Esophagus muscularis mucosa (tissue), 4 donors: ENCODE data around the gene CXCL12. TPM values are rescaled to one million over a fixed set of nuclear protein-coding genes. Genes with fewer than 3 reads are reported as not detected.

Experiments
- DNase-seq: peaks from one replicate; pipeline ENCODE4 v3.0.0-alpha.2; 2017; ENCODE audit errors: extremely low spot score
- H3K27ac ChIP-seq, 4 donors: fragments of 200-600 bp; sonication (generic); replicated peaks in 1 of 4; 1 replicate in 3 of 4; 2 replicates in 1 of 4; pipeline ENCODE4 v1.5.1; 2016 to 2019; ENCODE audit warnings: mild to moderate bottlenecking in 1 of 4
- H3K27me3 ChIP-seq, 4 donors: fragments of 200-600 bp; sonication (generic); one replicate each; pipeline versions ENCODE4 v1.5.1 to v1.6.0; 2016 to 2019
- H3K36me3 ChIP-seq, 4 donors: fragments of 200-600 bp; sonication (generic); one replicate each; pipeline ENCODE4 v1.5.1; 2016 to 2019
- H3K4me1 ChIP-seq, 4 donors: fragments of 200-600 bp; sonication (generic); one replicate each; pipeline ENCODE4 v1.5.1; 2016 to 2019
- H3K4me3 ChIP-seq, 4 donors: fragments of 200-600 bp; sonication (generic); 1 replicate in 2 of 4; 2 replicates in 2 of 4; pipeline ENCODE4 v1.5.1; 2016 to 2019; ENCODE audit warnings: mild to moderate bottlenecking in 4 of 4, moderate library complexity in 1 of 4
- H3K9me3 ChIP-seq, 4 donors: fragments of 200-600 bp; sonication (generic); 1 replicate in 3 of 4; 2 replicates in 1 of 4; pipeline ENCODE4 v1.5.1; 2016 to 2019
- EP300 ChIP-seq: sonication (generic); formaldehyde crosslinking; IDR thresholded peaks from one replicate; pipeline ENCODE4 v1.6.1; 2017; ENCODE audit warnings: antibody characterized with exemption
- POLR2A ChIP-seq: fragments of 450-650 bp; IDR thresholded peaks from one replicate; pipeline ENCODE4 v1.6.1; 2017; ENCODE audit warnings: antibody characterized with exemption, moderate library complexity, mild to moderate bottlenecking, low read depth
- POLR2AphosphoS5 ChIP-seq, 2 donors: sonication (generic); formaldehyde crosslinking; IDR thresholded peaks; one replicate each; pipeline ENCODE4 v1.6.1; 2017; ENCODE audit warnings: antibody characterized with exemption in 2 of 2
- WGBS: methylation state at CpG from one replicate; pipeline ENCODE4 v1.1.5; 2018; 5-methylcytosine and 5-hydroxymethylcytosine counted together
- intact Hi-C: fragments of 100-400 bp; cut with DNase I; formaldehyde crosslinking; loops from one replicate; pipeline ENCODE4 v1.15.1; 2023
- total RNA-seq, 4 donors: library from RNA; depleted of rRNA; stranded (reverse); fragments of >200 nt; gene quantifications; one replicate each; pipeline versions ENCODE4 v1.1.0 to v1.2.1, GENCODE V29; 2016
- TF ChIP-seq, protein P1 (sequence below), 3 experiments: fragments of 200-600 bp in 2 of 3; fragments of 450-650 bp in 1 of 3; sonication (generic) in 2 of 3; IDR thresholded peaks; one replicate each; pipeline ENCODE4 v1.5.1; 2017 to 2019; ENCODE audit warnings: antibody characterized with exemption in 3 of 3, mild to moderate bottlenecking in 2 of 3, moderate library complexity in 1 of 3

The CXCL12 gene
- total RNA-seq, 4 donors from 2014 or later, result 47.9 to 88.8 (median 51.8) TPM

DNA sequence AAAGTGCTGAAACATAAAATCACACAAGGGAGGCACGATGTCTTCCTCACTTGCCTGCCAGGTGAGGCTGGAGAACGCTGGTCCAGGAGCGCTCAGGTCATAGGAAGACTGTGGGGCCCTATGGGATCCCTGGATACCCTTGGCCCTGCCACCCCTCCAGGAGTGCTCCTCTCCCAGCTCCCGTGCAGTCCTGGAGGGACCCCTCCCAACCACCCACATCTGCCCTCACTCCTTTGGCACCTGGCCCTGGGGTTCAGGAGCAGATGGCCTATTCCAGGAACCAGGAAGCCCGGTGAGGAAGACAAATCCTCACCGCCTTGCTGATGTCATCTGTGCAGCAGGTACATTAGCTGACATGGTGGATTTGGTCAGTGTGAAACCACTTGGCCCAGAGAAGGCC lies 3.7 kb upstream of the CXCL12 start:
- DNase-seq, result no peak

DNA sequence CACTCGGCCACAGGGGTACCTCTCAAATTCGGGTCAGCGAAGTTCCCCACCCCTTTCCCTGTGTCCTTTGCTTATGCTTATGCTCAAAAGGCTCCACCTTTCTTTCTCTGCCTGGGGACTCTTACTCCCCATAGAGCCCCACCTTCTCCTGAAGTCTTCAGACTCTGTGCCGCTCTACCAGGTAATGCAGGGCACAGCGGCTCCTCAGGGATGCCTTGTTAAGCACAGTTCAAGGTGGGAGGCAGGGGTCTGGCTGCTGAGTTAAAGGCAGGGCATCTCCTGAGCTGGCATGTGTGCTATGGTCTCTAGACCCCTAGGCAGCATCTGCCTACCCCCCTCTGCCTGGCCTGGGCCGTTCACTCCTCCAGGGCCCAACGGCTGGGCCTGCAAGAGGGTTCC lies 3.0 kb upstream of the CXCL12 start:
- no peaks in the 10 kb centered on the region for H3K36me3 ChIP-seq
- no peak overlapping the region for H3K4me3 ChIP-seq
- H3K27me3 ChIP-seq, result peaks cover 0 to 41% (median 2%) of the 10 kb centered on the region in 4 donors
- DNase-seq, result no peak
- no peak overlapping the region for H3K27ac ChIP-seq
- 97% methylated on average over 7 of the region's 7 CpGs for WGBS
- H3K4me1 ChIP-seq, result peaks cover 4 to 38% (median 36%) of the 10 kb centered on the region in 4 donors
- no peaks in the 10 kb centered on the region for H3K9me3 ChIP-seq
- TF ChIP-seq EP300 (no peak), POLR2AphosphoS5 (IDR thresholded peaks at IDR 0.05) (no peak), POLR2A (no peak)
- TF ChIP-seq, protein P1, sequence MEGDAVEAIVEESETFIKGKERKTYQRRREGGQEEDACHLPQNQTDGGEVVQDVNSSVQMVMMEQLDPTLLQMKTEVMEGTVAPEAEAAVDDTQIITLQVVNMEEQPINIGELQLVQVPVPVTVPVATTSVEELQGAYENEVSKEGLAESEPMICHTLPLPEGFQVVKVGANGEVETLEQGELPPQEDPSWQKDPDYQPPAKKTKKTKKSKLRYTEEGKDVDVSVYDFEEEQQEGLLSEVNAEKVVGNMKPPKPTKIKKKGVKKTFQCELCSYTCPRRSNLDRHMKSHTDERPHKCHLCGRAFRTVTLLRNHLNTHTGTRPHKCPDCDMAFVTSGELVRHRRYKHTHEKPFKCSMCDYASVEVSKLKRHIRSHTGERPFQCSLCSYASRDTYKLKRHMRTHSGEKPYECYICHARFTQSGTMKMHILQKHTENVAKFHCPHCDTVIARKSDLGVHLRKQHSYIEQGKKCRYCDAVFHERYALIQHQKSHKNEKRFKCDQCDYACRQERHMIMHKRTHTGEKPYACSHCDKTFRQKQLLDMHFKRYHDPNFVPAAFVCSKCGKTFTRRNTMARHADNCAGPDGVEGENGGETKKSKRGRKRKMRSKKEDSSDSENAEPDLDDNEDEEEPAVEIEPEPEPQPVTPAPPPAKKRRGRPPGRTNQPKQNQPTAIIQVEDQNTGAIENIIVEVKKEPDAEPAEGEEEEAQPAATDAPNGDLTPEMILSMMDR (IDR thresholded peaks at IDR 0.05), result no peak
- intact Hi-C loops, result loop anchor here (5.0 kb wide), 2 partner anchors 474 to 696 kb away; no protein-coding TSS in a partner anchor

More for the DNA sequence above, 3.7 kb upstream of the CXCL12 start:
- Histone ChIP-seq H3K27ac (no peak overlapping the region), H3K27me3 (peaks cover 0 to 33% (median 2%) of the 10 kb centered on the region in 4 donors), H3K36me3 (no peaks in the 10 kb centered on the region), H3K4me1 (peaks cover 4 to 34% (median 29%) of the 10 kb centered on the region in 4 donors), H3K4me3 (no peak overlapping the region), H3K9me3 (no peaks in the 10 kb centered on the region)
- intact Hi-C loops, result loop anchor here (5.0 kb wide), 2 partner anchors 474 to 696 kb away; no protein-coding TSS in a partner anchor
- WGBS, result 93% methylated on average over 6 of the region's 6 CpGs
- TF ChIP-seq, protein P1 (IDR thresholded peaks at IDR 0.05), result no peak
- TF ChIP-seq POLR2A, result no peak
- no peak for TF ChIP-seq POLR2AphosphoS5 (IDR thresholded peaks at IDR 0.05)

DNA sequence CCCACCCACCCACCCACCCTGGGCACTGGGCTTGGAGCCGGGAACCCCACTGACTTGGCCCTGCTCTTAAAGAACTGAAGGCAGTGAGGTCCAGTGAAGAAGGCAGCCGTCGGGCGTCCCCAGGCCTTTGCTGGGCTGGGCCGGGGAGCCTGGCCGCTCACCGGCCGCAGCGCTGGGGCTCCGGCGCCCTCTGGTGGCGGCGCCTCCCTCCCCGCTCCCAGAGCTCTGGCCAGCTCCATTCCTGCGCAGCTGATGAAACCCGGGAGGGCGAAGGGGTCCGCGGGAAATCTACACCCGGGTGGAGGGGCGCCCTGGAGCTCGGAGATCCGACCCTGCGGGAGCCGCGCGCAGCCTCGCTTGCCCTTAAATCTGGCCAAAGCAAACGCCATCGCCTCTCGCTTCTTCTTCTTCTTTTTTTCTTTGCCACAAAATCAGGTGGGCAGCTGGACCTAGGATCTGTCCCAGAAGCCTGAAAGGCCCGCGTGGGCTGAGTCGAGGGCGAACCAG lies 1.7 kb upstream of the CXCL12 start:
- intact Hi-C loops, result loop anchor here (1.0 to 5.0 kb wide), 3 partner anchors 476 to 715 kb away; no protein-coding TSS in a partner anchor
- H3K27ac ChIP-seq, result peak overlapping the region in 1 of 4 donors; percentile 78

DNA sequence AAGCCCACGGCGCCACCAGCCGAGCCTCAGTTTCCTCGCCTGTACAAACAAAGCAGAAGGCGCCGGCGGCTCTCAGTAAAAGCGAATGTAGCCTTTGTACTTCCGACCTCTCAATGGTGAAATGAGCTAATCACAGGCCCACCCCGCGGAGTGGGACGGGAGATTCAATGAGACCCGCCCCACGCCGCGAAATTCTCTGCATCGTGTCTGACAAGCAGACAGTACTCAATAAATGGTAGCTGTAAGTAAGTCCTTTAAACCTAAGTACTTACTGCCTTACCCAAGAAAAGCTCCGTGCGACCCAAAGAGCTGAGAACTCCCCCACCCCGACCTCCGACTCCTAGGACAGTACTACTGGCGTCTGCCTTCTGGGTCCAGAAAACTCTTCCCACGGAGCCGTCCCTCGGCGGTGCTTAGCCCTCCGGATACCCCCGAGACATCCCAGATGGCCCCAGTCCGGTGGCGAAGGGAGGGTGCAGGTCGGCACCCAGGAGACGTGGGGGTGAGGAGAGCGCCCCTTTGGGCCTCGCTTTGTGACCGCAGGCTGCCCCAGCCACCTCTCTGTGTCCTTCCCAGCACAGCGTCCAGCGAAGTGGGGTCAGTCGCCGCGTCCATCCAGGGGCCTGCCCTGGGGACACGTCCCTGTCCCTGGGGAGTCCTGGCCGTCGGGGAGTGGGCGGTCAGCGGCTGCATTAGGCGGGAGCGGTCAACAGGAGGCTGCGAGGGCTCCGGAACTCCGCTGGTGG lies 972 bp upstream of the CXCL12 start:
- H3K4me1 ChIP-seq, result peaks cover 4 to 55% (median 46%) of the 10 kb centered on the region in 4 donors
- TF ChIP-seq POLR2AphosphoS5 (IDR thresholded peaks at IDR 0.05) (no peak), EP300 (no peak), POLR2A (no peak)
- TF ChIP-seq, protein P1 (IDR thresholded peaks at IDR 0.05), result no peak
- no peaks in the 10 kb centered on the region for H3K36me3 ChIP-seq
- WGBS, result 54% methylated on average over 26 of the region's 50 CpGs
- H3K9me3 ChIP-seq, result no peaks in the 10 kb centered on the region
- peak overlapping the region; percentile 62 to 81 (median 76) for H3K27ac ChIP-seq
- no peak for DNase-seq
- peak overlapping the region; percentile 61 to 74 (median 66) for H3K4me3 ChIP-seq
- intact Hi-C loops, result loop anchor here (1.0 to 5.0 kb wide), 3 partner anchors 476 to 715 kb away; no protein-coding TSS in a partner anchor
- H3K27me3 ChIP-seq, result peaks cover 0 to 44% (median 2%) of the 10 kb centered on the region in 4 donors

More for the DNA sequence above, 1.7 kb upstream of the CXCL12 start:
- DNase-seq, result no peak
- WGBS, result 8% methylated on average over 9 of the region's 35 CpGs
- no peak for TF ChIP-seq EP300
- TF ChIP-seq, protein P1 (IDR thresholded peaks at IDR 0.05), result peak; percentile 77 to 92 (median 85)
- H3K4me1 ChIP-seq, result peaks cover 4 to 49% (median 44%) of the 10 kb centered on the region in 4 donors
- H3K4me3 ChIP-seq, result peak overlapping the region in 1 of 4 donors; percentile 17
- H3K27me3 ChIP-seq, result peaks cover 0 to 44% (median 2%) of the 10 kb centered on the region in 4 donors
- H3K36me3 ChIP-seq, result no peaks in the 10 kb centered on the region
- H3K9me3 ChIP-seq, result no peaks in the 10 kb centered on the region
